ENCODE data around the gene GIMAP2.

GIMAP2 gene

GRCh38 chr7:150734254-150734653, 48.7 kb downstream of the GIMAP2 start:
- DNase-seq = no peak

DNA sequence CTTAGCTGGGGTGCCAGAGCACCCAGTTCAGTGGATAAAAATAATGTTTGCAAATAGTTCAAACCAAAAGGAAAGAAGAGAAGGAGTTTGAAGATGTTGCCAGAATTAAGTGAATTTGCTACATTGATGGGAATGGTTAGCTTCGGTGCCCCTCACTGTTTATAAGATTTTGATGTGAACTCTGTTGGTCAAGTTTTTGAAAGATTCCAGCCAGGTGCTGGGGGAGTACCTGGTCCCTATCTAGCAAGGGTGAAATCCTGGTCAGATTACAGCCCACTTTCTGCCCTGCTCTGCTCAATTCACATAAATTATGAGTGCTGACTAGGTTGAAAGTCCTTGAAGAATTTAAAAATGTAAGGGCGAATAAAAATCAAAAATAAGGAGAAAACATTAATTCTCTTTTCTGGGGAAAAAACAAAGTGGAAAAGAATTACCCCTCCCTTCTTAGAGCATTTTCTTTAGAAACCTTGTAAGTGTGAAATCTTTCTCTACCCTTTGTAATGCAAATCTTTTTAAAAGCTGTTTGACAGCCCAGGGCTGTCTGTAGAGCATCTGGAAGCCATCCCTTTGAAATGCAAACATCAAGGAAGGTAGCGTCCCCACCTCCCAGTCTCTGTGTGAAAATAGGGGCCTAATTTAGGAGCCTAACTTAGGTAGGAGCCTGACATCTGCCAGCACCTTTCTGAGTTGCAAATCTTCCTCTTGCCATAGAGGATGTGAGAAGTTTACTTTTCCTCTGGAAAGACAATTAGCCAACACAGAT, 50.3 kb downstream of the GIMAP2 start:
- DNase-seq = peak in 2 of 3 experiments; percentile 18 to 71

GRCh38 chr7:150736864-150737263, 51.4 kb downstream of the GIMAP2 start:
- DNase-seq = no peak

- no peak for DNase-seq
These were observed 52.0 kb downstream of the GIMAP2 start, which contains the start of gene GIMAP5 for GRCh38 chr7:150737265-150738055. TSS of gene GIMAP5 (plus strand) at chr7:150737418. CDS start at chr7:150740885, 3,467 bp downstream.

GRCh38 chr7:150738092-150738491, 52.6 kb downstream of the GIMAP2 start:
- DNase-seq = no peak

GRCh38 chr7:150738591-150739001, 53.1 kb downstream of the GIMAP2 start:
- no peak for DNase-seq

DNA sequence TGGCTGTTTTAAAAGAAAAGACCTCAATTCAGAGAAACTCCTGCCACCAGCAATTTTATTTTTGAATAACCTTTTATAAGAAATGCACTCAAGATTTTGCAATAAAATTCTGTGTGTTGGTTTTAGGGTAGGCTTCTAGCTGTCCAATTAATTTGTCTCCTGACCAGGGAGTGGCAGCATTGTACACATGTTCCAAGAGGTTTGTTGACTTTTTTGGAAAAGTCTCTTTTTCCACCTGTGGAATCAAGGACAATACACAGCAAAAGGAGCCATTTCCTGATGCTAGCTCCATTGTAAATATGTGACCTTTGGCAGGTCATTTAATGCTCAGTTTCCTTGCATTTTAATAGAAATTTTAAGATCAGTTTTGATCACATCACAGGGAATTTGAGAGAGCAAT, 53.5 kb downstream of the GIMAP2 start:
- DNase-seq = peak in 1 of 3 experiments; percentile 26

DNA sequence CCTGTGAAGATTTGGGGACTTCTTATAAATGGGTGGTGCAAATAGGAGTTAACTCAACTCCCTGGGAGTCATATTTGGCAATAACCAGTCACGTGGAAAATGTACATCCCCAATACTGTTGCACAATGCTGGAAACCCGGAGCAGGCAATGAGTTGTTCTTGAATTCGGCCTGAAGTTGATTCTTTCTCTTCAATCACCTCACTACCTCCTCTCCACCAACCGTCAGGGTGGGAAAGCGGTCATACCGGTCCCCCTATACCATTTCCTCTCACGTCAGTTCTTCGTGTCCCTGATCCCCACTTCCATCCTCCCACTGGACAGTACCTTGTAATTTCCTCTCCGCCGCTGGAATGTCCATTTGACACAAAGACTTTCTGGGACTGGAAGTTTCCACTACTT, 54.5 kb downstream of the GIMAP2 start:
- DNase-seq = no peak

DNA sequence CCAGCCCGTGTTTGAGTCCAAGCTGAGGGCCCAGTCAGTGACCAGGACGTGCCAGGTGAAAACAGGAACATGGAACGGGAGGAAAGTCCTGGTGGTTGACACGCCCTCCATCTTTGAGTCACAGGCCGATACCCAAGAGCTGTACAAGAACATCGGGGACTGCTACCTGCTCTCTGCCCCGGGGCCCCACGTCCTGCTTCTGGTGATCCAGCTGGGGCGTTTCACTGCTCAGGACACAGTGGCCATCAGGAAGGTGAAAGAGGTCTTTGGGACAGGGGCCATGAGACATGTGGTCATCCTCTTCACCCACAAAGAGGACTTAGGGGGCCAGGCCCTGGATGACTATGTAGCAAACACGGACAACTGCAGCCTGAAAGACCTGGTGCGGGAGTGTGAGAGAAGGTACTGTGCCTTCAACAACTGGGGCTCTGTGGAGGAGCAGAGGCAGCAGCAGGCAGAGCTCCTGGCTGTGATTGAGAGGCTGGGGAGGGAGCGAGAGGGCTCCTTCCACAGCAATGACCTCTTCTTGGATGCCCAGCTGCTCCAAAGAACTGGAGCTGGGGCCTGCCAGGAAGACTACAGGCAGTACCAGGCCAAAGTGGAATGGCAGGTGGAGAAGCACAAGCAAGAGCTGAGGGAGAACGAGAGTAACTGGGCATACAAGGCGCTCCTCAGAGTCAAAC, 56.9 kb downstream of the GIMAP2 start:
- no peak for DNase-seq
